MM.1S (cell line): ENCODE measurements around the gene DCBLD1.
"Not testable (repeated sequence)": the region's sequence is repeated elsewhere in the genome, so short reads cannot be mapped to it uniquely, and the experiment has no call there.

Source experiments
- DNase-seq: peaks from one replicate; pipeline ENCODE4 v3.0.0-alpha.2; 2015
- H2AFZ ChIP-seq: fragments of 300-600 bp; sonication (generic); 2 replicates; pipeline ENCODE4 v1.6.0; 2016; ENCODE audit warnings: antibody characterized with exemption, low read length
- H3F3A ChIP-seq: fragments of 300-600 bp; sonication (generic); 2 replicates; pipeline ENCODE4 v1.6.1; 2016; ENCODE audit warnings: mild to moderate bottlenecking, antibody characterized with exemption, low read length, moderate library complexity, mixed read lengths; ENCODE audit not compliant: insufficient read depth
- H3K27ac ChIP-seq: fragments of 300-600 bp; sonication (generic); 2 replicates; pipeline ENCODE4 v1.5.1; 2016; ENCODE audit warnings: mild to moderate bottlenecking, low read length
- H3K27me3 ChIP-seq: fragments of 300-600 bp; sonication (generic); replicated peaks from 2 replicates; pipeline ENCODE4 v1.6.0; 2016; ENCODE audit warnings: low read length; ENCODE audit not compliant: insufficient read depth
- H3K36me3 ChIP-seq: fragments of 300-600 bp; sonication (generic); replicated peaks from 2 replicates; pipeline ENCODE4 v1.6.1; 2016; ENCODE audit warnings: mild to moderate bottlenecking, low read length, mixed read lengths; ENCODE audit not compliant: insufficient read depth
- H3K4me1 ChIP-seq: fragments of 300-600 bp; sonication (generic); 2 replicates; pipeline ENCODE4 v1.6.1; 2016; ENCODE audit warnings: low read length, mixed read lengths
- H3K4me2 ChIP-seq: fragments of 300-600 bp; sonication (generic); 2 replicates; pipeline ENCODE4 v1.6.0; 2016; ENCODE audit warnings: low read depth, low read length
- H3K4me3 ChIP-seq: fragments of 300-600 bp; sonication (generic); 2 replicates; pipeline ENCODE4 v1.5.1; 2016; ENCODE audit warnings: low read length, mixed read lengths
- H3K79me2 ChIP-seq: fragments of 300-600 bp; sonication (generic); 2 replicates; pipeline ENCODE4 v1.6.1; 2016; ENCODE audit warnings: mixed run types, low read length, mixed read lengths
- H3K9ac ChIP-seq: fragments of 300-600 bp; sonication (generic); 2 replicates; pipeline ENCODE4 v1.6.1; 2016; ENCODE audit warnings: low read length, mixed read lengths
- H3K9me2 ChIP-seq: fragments of 300-600 bp; sonication (generic); replicated peaks from 2 replicates; pipeline ENCODE4 v1.6.1; 2016; ENCODE audit warnings: mild to moderate bottlenecking, low read length, mixed read lengths; ENCODE audit not compliant: insufficient read depth
- H3K9me3 ChIP-seq: fragments of 300-600 bp; sonication (generic); replicated peaks from 2 replicates; pipeline ENCODE4 v1.6.1; 2016; ENCODE audit warnings: mild to moderate bottlenecking, low read length, mixed read lengths; ENCODE audit not compliant: insufficient read depth
- H4K20me1 ChIP-seq: fragments of 300-600 bp; sonication (generic); 2 replicates; pipeline ENCODE4 v1.6.1; 2016; ENCODE audit warnings: mild to moderate bottlenecking, low read length, moderate library complexity, mixed read lengths; ENCODE audit not compliant: insufficient read depth
- CTCF ChIP-seq: fragments of 300-600 bp; sonication (generic); IDR thresholded peaks from 2 replicates; pipeline ENCODE4 v1.5.1; 2016; ENCODE audit warnings: antibody characterized with exemption, low read length, mixed read lengths
- EZH2 ChIP-seq: fragments of 300-600 bp; sonication (generic); optimal IDR thresholded peaks from 2 replicates; pipeline ENCODE3; 2017; ENCODE audit warnings: low read depth, mild to moderate bottlenecking, antibody characterized with exemption, low read length, mixed read lengths
- EZH2phosphoT487 ChIP-seq: fragments of 300-600 bp; sonication (generic); IDR thresholded peaks from 2 replicates; pipeline ENCODE4 v1.6.1; 2018; ENCODE audit warnings: antibody characterized with exemption, low read length

Gene DCBLD1

GRCh38 chr6:117515326-117515725 is 32.9 kb downstream of the DCBLD1 start:
- Histone ChIP-seq H3K79me2 (peaks cover 53% of the 10 kb centered on the region), H3K36me3 (no peaks in the 10 kb centered on the region; the same call in 1 of the 2 replicates), H3F3A (no peaks in the 10 kb centered on the region), H3K27me3 (no peaks in the 10 kb centered on the region), H2AFZ (no peak overlapping the region), H3K4me2 (no peak overlapping the region), H3K4me3 (no peak overlapping the region), H3K4me1 (no peaks in the 10 kb centered on the region), H3K9me2 (no peaks in the 10 kb centered on the region), H3K9me3 (no peaks in the 10 kb centered on the region), H4K20me1 (no peaks in the 10 kb centered on the region), H3K27ac (no peak overlapping the region), H3K9ac (no peak overlapping the region)
- TF ChIP-seq CTCF (no peak), EZH2phosphoT487 (no peak), EZH2 (no peak)
- no peak for DNase-seq

GRCh38 chr6:117517995-117518394 is 35.5 kb downstream of the DCBLD1 start:
- not testable (repeated sequence) for H3K27me3 ChIP-seq, H4K20me1 ChIP-seq, H2AFZ ChIP-seq, H3K9me3 ChIP-seq, H3F3A ChIP-seq, H3K36me3 ChIP-seq, H3K4me1 ChIP-seq, H3K4me3 ChIP-seq, DNase-seq, H3K9me2 ChIP-seq, H3K9ac ChIP-seq, H3K27ac ChIP-seq, H3K4me2 ChIP-seq
- peaks cover 34% of the 10 kb centered on the region for H3K79me2 ChIP-seq

GRCh38 chr6:117518870-117519269 is 36.4 kb downstream of the DCBLD1 start:
- Histone ChIP-seq H3K79me2 (peaks cover 26% of the 10 kb centered on the region), H3K27ac (no peak overlapping the region), H3K4me2 (no peak overlapping the region), H3K9me2 (no peaks in the 10 kb centered on the region), H3F3A (no peaks in the 10 kb centered on the region), H3K4me3 (no peak overlapping the region), H3K9ac (no peak overlapping the region), H4K20me1 (no peaks in the 10 kb centered on the region), H3K9me3 (no peaks in the 10 kb centered on the region), H3K4me1 (no peaks in the 10 kb centered on the region), H3K27me3 (no peaks in the 10 kb centered on the region), H3K36me3 (no peaks in the 10 kb centered on the region; the same call in 1 of the 2 replicates), H2AFZ (no peak overlapping the region)
- DNase-seq, result no peak
- TF ChIP-seq EZH2phosphoT487 (no peak), EZH2 (no peak), CTCF (no peak)

GRCh38 chr6:117520603-117521395 is 38.3 kb downstream of the DCBLD1 start:
- DNase-seq, result no peak
- Histone ChIP-seq H3K27me3 (no peaks in the 10 kb centered on the region), H3K4me1 (no peaks in the 10 kb centered on the region), H2AFZ (no peak overlapping the region), H3K9me3 (no peaks in the 10 kb centered on the region), H3K9ac (no peak overlapping the region), H3K4me2 (no peak overlapping the region), H3K79me2 (peaks cover 14% of the 10 kb centered on the region; the same call in 1 of the 2 replicates), H3K27ac (no peak overlapping the region), H3F3A (no peaks in the 10 kb centered on the region), H4K20me1 (no peaks in the 10 kb centered on the region), H3K36me3 (no peaks in the 10 kb centered on the region; the same call in 1 of the 2 replicates), H3K9me2 (no peaks in the 10 kb centered on the region), H3K4me3 (no peak overlapping the region)
- no peak for TF ChIP-seq EZH2
- no peak for TF ChIP-seq CTCF
- no peak for TF ChIP-seq EZH2phosphoT487
